Fibroblast of peridontal ligament (primary cell): Measurements from ENCODE around the gene IQCM.

Experiments
- DNase-seq: peaks from one replicate; pipeline ENCODE4 v3.0.0-alpha.2; 2010; ENCODE audit errors: extremely low read depth

IQCM gene

DNA sequence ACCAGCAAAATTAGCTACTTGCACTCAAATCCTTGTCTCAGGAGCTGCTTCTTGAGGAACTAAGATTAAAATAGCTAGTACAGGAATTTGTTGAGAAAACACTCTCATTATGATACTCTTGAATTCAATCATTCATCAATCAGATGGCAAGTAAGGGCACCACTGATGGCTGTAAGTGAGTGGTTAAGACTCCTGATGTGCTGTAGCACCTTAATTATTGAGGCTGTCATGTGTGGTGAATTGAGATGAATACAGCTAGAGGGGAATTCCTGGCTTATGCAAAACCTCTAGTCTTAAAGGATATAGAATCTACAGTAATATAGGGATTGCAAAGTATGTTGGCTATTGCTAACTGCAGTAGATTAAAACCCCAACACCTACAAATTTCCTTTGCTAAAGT, 509.1 kb downstream of the IQCM start:
- DNase-seq, result no peak
